ENCODE data around the gene FUT2.

GRCh38 chr19:48711106-48711662 lies 15.4 kb downstream of the FUT2 start:
- no peak for TF ChIP-seq POLR2A (IDR thresholded peaks at IDR 0.05; ENCODE audit: low read length)
- no peak for TF ChIP-seq GATA1 (IDR thresholded peaks at IDR 0.05; ENCODE audit: low read depth, low read length)

Data from erythroblast (primary cell).